HepG2 (cell line): ENCODE measurements around the gene OTX1. TPM values are rescaled to one million over a fixed set of nuclear protein-coding genes. Genes with fewer than 3 reads are reported as not detected.

Experiments
- DNMT3B ChIP-seq: conservative IDR thresholded peaks from 2 replicates; pipeline ENCODE4 v1.6.1; 2016; ENCODE audit warnings: missing biosample characterization, control low read depth
- FIP1L1 ChIP-seq: fragments of 200-400 bp; formaldehyde crosslinking; IDR thresholded peaks from 2 replicates; pipeline ENCODE4 v1.6.1; 2018; ENCODE audit warnings: low read depth, mild to moderate bottlenecking, low read length, moderate library complexity, borderline replicate concordance; ENCODE audit not compliant: insufficient read depth
- MTF2 ChIP-seq: sonication (generic); formaldehyde crosslinking; IDR thresholded peaks from 2 replicates; pipeline ENCODE4 v1.5.0; 2020; ENCODE audit warnings: missing genetic modification reagents, borderline replicate concordance
- PAX8 ChIP-seq: sonication (generic); formaldehyde crosslinking; IDR thresholded peaks from 2 replicates; pipeline ENCODE4 v1.8.0; 2022; ENCODE audit warnings: mild to moderate bottlenecking, missing genetic modification reagents, borderline replicate concordance
- POLR2G ChIP-seq: fragments of 200-400 bp; formaldehyde crosslinking; IDR thresholded peaks from 2 replicates; pipeline ENCODE4 v1.6.1; 2018; ENCODE audit warnings: mild to moderate bottlenecking, low read depth, low read length, moderate library complexity
- RBM22 ChIP-seq: fragments of 200-400 bp; formaldehyde crosslinking; optimal IDR thresholded peaks from 2 replicates; pipeline ENCODE3; 2017; ENCODE audit warnings: mild to moderate bottlenecking, low read length, moderate library complexity
- RBM39 ChIP-seq: fragments of 200-400 bp; formaldehyde crosslinking; IDR thresholded peaks from one replicate; pipeline ENCODE4 v1.6.1; 2018; ENCODE audit warnings: antibody characterized with exemption, mild to moderate bottlenecking, low read depth, low read length; ENCODE audit not compliant: poor library complexity, severe bottlenecking
- ZIK1 ChIP-seq: sonication (generic); formaldehyde crosslinking; IDR thresholded peaks from 2 replicates; pipeline ENCODE4 v1.5.0; 2020; ENCODE audit warnings: mild to moderate bottlenecking, low read depth, missing genetic modification reagents, borderline replicate concordance
- ZNF407 ChIP-seq: sonication (generic); formaldehyde crosslinking; IDR thresholded peaks from one replicate; pipeline ENCODE4 v1.5.1; 2020; ENCODE audit warnings: mild to moderate bottlenecking, missing genetic modification reagents; ENCODE audit errors: not compliant biosample characterization
- ZNF605 ChIP-seq: sonication (generic); formaldehyde crosslinking; IDR thresholded peaks from 2 replicates; pipeline ENCODE4 v1.8.0; 2022; ENCODE audit warnings: mild to moderate bottlenecking, missing genetic modification reagents
- polyA plus RNA-seq, 8 experiments: library from polyadenylated mRNA; depleted of rRNA in 3 of 8; stranded (reverse) in 7 of 8; unstranded in 1 of 8; fragments of >200 nt; fragmentation: Illumina TruSeq in 4 of 8; extraction: Trizol in 4 of 8; gene quantifications; 2 replicates each; pipeline versions ENCODE4 v1.2.1 to v1.2.3, GENCODE V29; 2011 to 2016; ENCODE audit warnings: low read depth in 4 of 8, missing spikeins in 1 of 8, mixed read lengths in 1 of 8; ENCODE audit not compliant: insufficient read depth in 1 of 8
- total RNA-seq, 5 experiments: library from RNA; depleted of rRNA; stranded (reverse); fragments of >200 nt; fragmentation: Illumina TruSeq; extraction: Trizol; gene quantifications; 2 replicates each; pipeline ENCODE4 v1.2.3, GENCODE V29; 2016; ENCODE audit warnings: low read depth in 1 of 5
- TF ChIP-seq, protein P1 (sequence below): sonication (generic); formaldehyde crosslinking; IDR thresholded peaks from 2 replicates; pipeline ENCODE4 v1.5.0; 2020; ENCODE audit warnings: mild to moderate bottlenecking, missing genetic modification reagents, borderline replicate concordance

The OTX1 gene
- total and polyA plus RNA-seq, 2 of the 13 experiments (the other 11 are each of a cell fraction or from before 2014, with no cell fraction given), result 1.0 to 5.0 TPM

DNA sequence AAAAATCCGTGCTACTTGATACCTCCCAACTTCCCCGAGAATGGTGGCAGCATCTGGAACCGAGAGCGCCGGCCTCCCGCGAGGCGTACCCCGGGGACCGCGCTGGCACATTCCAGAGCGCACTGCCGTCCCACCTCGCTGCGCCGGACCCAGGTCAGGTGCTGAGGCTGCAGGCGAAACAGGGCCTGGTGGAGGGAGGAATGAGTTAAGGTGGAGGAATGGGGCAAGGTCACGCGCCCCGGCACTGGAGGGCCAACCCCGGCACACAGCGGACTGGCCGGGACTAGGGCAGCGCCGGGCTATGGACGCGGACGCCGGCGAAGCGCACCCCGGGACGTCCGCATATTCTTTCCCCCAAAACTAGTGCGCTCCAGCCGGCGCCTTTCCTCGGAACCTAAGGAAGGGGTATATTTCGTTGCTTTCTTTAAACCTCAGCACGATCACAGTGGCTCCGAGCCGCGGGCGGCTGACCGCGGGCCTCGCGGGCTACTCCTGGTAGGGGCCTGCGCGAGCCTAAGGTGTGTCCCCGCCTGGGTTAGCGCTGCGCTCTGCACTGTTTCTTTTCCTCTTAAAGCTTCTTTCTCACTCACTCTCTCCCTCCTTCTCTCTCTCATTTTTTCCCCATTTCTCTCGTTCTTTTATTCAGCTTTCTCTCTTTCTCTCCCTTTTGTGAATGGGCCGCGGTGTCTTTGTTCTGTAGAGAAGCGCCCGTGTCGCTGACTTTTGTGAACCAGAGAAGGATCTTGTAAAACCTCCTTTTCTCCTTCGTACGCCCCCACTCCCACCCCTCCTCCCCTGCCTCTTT, 2.1 kb upstream of the OTX1 start (continued):
- TF ChIP-seq FIP1L1 (0 out of 2 replicates have a peak, but pooled peaks have one; percentile 35), ZNF605 (CRISPR knock-in tag) (peak; percentile 62; the same call in 1 of the 2 replicates), RBM22 (peak; percentile 88), PAX8 (CRISPR knock-in tag) (no peak), DNMT3B (CRISPR knock-in tag) (no peak), POLR2G (0 out of 2 replicates have a peak, but pooled peaks have one; percentile 18), ZNF407 (CRISPR knock-in tag) (peak; percentile 49), ZIK1 (no peak), RBM39 (peak; percentile 53), MTF2 (CRISPR knock-in tag) (no peak)
- TF ChIP-seq, protein P1, sequence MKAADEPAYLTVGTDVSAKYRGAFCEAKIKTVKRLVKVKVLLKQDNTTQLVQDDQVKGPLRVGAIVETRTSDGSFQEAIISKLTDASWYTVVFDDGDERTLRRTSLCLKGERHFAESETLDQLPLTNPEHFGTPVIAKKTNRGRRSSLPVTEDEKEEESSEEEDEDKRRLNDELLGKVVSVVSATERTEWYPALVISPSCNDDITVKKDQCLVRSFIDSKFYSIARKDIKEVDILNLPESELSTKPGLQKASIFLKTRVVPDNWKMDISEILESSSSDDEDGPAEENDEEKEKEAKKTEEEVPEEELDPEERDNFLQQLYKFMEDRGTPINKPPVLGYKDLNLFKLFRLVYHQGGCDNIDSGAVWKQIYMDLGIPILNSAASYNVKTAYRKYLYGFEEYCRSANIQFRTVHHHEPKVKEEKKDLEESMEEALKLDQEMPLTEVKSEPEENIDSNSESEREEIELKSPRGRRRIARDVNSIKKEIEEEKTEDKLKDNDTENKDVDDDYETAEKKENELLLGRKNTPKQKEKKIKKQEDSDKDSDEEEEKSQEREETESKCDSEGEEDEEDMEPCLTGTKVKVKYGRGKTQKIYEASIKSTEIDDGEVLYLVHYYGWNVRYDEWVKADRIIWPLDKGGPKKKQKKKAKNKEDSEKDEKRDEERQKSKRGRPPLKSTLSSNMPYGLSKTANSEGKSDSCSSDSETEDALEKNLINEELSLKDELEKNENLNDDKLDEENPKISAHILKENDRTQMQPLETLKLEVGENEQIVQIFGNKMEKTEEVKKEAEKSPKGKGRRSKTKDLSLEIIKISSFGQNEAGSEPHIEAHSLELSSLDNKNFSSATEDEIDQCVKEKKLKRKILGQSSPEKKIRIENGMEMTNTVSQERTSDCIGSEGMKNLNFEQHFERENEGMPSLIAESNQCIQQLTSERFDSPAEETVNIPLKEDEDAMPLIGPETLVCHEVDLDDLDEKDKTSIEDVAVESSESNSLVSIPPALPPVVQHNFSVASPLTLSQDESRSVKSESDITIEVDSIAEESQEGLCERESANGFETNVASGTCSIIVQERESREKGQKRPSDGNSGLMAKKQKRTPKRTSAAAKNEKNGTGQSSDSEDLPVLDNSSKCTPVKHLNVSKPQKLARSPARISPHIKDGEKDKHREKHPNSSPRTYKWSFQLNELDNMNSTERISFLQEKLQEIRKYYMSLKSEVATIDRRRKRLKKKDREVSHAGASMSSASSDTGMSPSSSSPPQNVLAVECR (CRISPR knock-in tag), result 0 out of 2 replicates have a peak, but pooled peaks have one; percentile 10
